ENCODE results near the gene SMDT1. TPM values are rescaled to one million over a fixed set of nuclear protein-coding genes. Genes with fewer than 3 reads are reported as not detected.

The SMDT1 gene
- total RNA-seq, 6 experiments from 2014 or later = 6.7 to 78.1 (median 60.9) TPM

GRCh38 chr22:42072606-42073330 is 6.7 kb upstream of the SMDT1 start:
- Histone ChIP-seq H3K4me3 (no peak overlapping the region), H3K9me3 (no peaks in the 10 kb centered on the region), H3K36me3 (peaks cover 0 to 4% (median 0%) of the 10 kb centered on the region in 4 donors), H3K4me1 (peaks cover 0 to 18% (median 0%) of the 10 kb centered on the region in 4 donors), H3K27ac (no peak overlapping the region), H3K27me3 (no peaks in the 10 kb centered on the region)
- ATAC-seq (no peak), DNase-seq (peak in 1 of 3 donors; percentile 40)
- intact Hi-C loops (cut with DNase I) = no loop called here
- 72% methylated on average over 6 of the region's 8 CpGs for WGBS (ENCODE audit: insufficient coverage, low coverage, low lambda C conversion rate, missing lambda C conversion rate)
- no peak for TF ChIP-seq POLR2A (IDR thresholded peaks at IDR 0.05)
- no peak for TF ChIP-seq CTCF (IDR thresholded peaks at IDR 0.05)

- TF ChIP-seq POLR2A (IDR thresholded peaks at IDR 0.05) (no peak), CTCF (IDR thresholded peaks at IDR 0.05) (no peak)
- no peaks in the 10 kb centered on the region for H3K9me3 ChIP-seq
- intact Hi-C loops (cut with DNase I) = no loop called here
- H3K36me3 ChIP-seq = no peaks in the 10 kb centered on the region
- DNase-seq (no peak), ATAC-seq (no peak)
- peak overlapping the region; percentile 39 to 50 (median 49) for H3K4me3 ChIP-seq
- 68% methylated on average over 7 of the region's 14 CpGs for WGBS (ENCODE audit: insufficient coverage, low coverage, low lambda C conversion rate, missing lambda C conversion rate)
- no peaks in the 10 kb centered on the region for H3K27me3 ChIP-seq
- H3K4me1 ChIP-seq = peaks cover 0 to 18% (median 0%) of the 10 kb centered on the region in 4 donors
- H3K27ac ChIP-seq = peak overlapping the region; percentile 56 to 88 (median 73)
Observed at GRCh38 chr22:42073621-42074041, 5.9 kb upstream of the SMDT1 start.

- H3K27ac ChIP-seq = peak within 1 kb of the TSS; percentile 56 to 88 (median 73)
Observed at GRCh38 chr22:42074132-42074811, 5.2 kb upstream of the SMDT1 start, which contains the start of gene PHETA2. PHETA2 (plus strand) TSS chr22:42074248; CDS start chr22:42077294, 3,046 bp downstream.

More at GRCh38 chr22:42074132-42074811, 5.2 kb upstream of the SMDT1 start, which contains the start of gene PHETA2:
- intact Hi-C loops (cut with DNase I) = no loop called here
- H3K36me3 ChIP-seq = no peaks in the 10 kb centered on the region
- H3K4me1 ChIP-seq = peaks cover 0 to 23% (median 2%) of the 10 kb centered on the region in 4 donors
- ATAC-seq (no peak), DNase-seq (peak in 2 of 3 donors; percentile 47 to 53)
- H3K4me3 ChIP-seq = peak within 1 kb of the TSS; percentile 39 to 50 (median 49)
- WGBS (ENCODE audit: insufficient coverage, low coverage, low lambda C conversion rate, missing lambda C conversion rate) = 12% methylated on average over 5 of the region's 55 CpGs
- no peaks in the 10 kb centered on the region for H3K9me3 ChIP-seq
- no peaks in the 10 kb centered on the region for H3K27me3 ChIP-seq
- TF ChIP-seq CTCF (IDR thresholded peaks at IDR 0.05) = peak in 3 of 4 donors; percentile 15 to 21 (median 15)
- TF ChIP-seq POLR2A (IDR thresholded peaks at IDR 0.05) = no peak

All from right lobe of liver (tissue), 6 donors.